Gastroesophageal sphincter (tissue), 3 donors: Measurements from ENCODE around the gene MIEN1.

Experiments used
- CTCF ChIP-seq, 4 experiments: fragments of 200-600 bp in 2 of 4; fragments of 450-650 bp in 2 of 4; sonication (generic) in 1 of 4; IDR thresholded peaks; one replicate each; pipeline ENCODE4 v1.5.1; 2017 to 2019; ENCODE audit warnings: antibody characterized with exemption in 4 of 4, mild to moderate bottlenecking in 2 of 4, moderate library complexity in 2 of 4
- EP300 ChIP-seq: sonication (generic); formaldehyde crosslinking; IDR thresholded peaks from one replicate; pipeline ENCODE4 v1.6.1; 2017; ENCODE audit warnings: antibody characterized with exemption, mild to moderate bottlenecking
- POLR2A ChIP-seq, 2 donors: fragments of 450-650 bp; IDR thresholded peaks; one replicate each; pipeline ENCODE4 v1.6.1; 2017; ENCODE audit warnings: antibody characterized with exemption in 2 of 2, mild to moderate bottlenecking in 2 of 2, moderate library complexity in 1 of 2
- POLR2AphosphoS5 ChIP-seq: sonication (generic); formaldehyde crosslinking; IDR thresholded peaks from one replicate; pipeline ENCODE4 v1.6.1; 2017; ENCODE audit warnings: antibody characterized with exemption

GRCh38 chr17:39706383-39706782, 23.9 kb downstream of the MIEN1 start:
- TF ChIP-seq CTCF (IDR thresholded peaks at IDR 0.05), result no peak
- TF ChIP-seq EP300, result no peak
- TF ChIP-seq POLR2A (IDR thresholded peaks at IDR 0.05), result no peak
- no peak for TF ChIP-seq POLR2AphosphoS5
